HFF-Myc (cell line): ENCODE results near the gene EFNA2.

Source experiments
- DNase-seq: peaks from one replicate; pipeline ENCODE4 v3.0.0-alpha.2; 2011; ENCODE audit warnings: low read depth; ENCODE audit errors: extremely low read depth
- H3K4me3 ChIP-seq: replicated peaks from 2 replicates; pipeline ENCODE4 v1.5.1; 2011; ENCODE audit warnings: low read depth, mild to moderate bottlenecking, control low read depth, low read length
- TF ChIP-seq, protein P1 (sequence below): IDR thresholded peaks from 2 replicates; pipeline ENCODE4 v1.5.1; 2012; ENCODE audit warnings: mild to moderate bottlenecking, low read depth, low read length, control low read depth; ENCODE audit errors: missing control alignments

Gene EFNA2

DNA sequence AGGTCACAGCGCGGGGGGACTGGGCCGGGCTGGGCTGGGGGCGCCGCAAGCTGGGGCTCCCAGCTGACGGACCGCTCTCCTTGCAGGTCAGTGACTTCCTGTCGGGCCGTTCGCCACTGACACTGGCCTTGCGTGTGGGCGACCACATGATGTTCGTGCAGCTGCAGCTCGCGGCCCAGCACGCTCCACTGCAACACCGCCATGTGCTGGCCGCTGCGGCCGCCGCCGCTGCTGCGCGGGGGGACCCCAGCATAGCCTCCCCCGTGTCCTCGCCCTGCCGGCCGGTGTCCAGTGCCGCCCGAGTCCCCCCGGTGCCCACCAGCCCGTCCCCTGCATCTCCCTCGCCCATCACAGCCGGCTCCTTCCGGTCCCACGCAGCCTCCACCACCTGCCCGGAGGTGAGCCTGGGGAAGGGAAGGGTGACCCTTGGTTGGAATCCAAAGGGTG, 31.6 kb upstream of the EFNA2 start:
- TF ChIP-seq, protein P1, sequence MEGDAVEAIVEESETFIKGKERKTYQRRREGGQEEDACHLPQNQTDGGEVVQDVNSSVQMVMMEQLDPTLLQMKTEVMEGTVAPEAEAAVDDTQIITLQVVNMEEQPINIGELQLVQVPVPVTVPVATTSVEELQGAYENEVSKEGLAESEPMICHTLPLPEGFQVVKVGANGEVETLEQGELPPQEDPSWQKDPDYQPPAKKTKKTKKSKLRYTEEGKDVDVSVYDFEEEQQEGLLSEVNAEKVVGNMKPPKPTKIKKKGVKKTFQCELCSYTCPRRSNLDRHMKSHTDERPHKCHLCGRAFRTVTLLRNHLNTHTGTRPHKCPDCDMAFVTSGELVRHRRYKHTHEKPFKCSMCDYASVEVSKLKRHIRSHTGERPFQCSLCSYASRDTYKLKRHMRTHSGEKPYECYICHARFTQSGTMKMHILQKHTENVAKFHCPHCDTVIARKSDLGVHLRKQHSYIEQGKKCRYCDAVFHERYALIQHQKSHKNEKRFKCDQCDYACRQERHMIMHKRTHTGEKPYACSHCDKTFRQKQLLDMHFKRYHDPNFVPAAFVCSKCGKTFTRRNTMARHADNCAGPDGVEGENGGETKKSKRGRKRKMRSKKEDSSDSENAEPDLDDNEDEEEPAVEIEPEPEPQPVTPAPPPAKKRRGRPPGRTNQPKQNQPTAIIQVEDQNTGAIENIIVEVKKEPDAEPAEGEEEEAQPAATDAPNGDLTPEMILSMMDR = no peak
- no peak overlapping the region for H3K4me3 ChIP-seq
- DNase-seq = no peak

DNA sequence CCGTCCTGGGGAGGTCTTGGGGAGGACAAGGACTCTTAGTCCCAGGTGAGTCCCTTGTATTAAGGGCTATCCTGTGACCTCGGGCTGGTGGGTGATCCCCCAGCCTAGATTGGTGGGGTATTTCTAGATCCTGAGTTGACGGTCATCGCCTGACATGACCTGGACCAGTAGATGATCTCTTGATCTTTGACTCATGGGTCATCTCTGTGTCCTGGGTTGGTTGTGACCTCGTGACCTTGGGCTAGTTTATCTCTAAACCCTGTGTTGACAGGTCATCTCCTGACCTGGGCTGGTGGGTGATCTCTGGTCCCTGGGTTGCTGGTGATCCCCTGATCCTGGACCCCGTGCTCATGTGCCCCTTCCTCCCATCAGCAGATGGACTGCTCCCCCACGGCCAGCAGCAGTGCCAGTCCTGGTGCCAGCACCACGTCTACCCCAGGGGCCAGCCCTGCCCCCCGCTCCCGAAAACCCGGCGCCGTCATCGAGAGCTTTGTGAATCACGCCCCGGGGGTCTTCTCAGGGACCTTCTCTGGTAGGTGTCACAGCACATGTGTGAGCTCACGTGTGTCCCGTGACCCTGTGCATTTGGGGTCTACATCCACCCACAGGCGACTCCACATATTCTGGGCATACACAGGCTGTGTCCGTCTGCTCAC, 31.0 kb upstream of the EFNA2 start:
- no peak for DNase-seq
- no peak overlapping the region for H3K4me3 ChIP-seq
- TF ChIP-seq, protein P1 = no peak

DNA sequence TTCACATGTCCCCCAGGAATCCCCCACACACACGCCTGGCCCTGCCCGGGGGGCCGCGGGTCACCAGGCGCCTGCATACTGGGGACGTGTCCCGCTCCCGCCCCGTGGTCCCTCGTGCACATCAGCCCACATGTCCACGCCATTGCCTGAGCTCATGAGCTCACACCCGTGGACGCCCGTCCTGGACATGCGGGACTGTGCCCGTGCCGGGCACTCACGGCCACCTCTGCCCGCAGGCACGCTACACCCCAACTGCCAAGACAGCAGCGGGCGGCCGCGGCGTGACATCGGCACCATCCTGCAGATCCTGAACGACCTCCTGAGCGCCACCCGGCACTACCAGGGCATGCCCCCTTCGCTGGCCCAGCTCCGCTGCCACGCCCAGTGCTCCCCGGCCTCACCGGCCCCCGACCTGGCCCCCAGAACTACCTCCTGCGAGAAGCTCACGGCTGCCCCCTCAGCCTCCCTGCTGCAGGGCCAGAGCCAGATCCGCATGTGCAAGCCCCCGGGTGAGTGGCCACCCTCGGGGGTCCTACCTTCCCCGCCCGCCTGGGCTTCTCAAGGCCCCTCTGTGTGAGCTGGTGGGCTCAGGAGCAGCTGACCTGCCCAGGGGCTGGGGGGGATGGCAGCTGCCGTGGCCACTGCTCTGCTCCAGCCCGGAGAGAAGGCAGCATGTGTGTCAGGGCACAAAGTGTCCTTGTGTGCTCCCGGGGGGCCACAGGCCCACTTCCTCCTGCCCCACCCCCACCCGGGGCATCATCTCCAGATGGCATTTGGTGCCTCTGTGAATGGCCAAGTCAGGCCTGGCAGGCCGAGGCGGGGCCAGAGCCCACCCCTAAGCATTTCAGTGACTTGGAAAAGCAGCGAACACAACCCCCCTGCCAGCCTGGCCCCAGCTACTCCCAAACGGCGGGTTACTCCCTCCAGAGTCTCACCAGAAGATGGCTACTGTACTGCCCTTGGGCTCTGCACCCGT, 30.2 kb upstream of the EFNA2 start:
- no peak for DNase-seq
- H3K4me3 ChIP-seq = no peak overlapping the region
- TF ChIP-seq, protein P1 = no peak

DNA sequence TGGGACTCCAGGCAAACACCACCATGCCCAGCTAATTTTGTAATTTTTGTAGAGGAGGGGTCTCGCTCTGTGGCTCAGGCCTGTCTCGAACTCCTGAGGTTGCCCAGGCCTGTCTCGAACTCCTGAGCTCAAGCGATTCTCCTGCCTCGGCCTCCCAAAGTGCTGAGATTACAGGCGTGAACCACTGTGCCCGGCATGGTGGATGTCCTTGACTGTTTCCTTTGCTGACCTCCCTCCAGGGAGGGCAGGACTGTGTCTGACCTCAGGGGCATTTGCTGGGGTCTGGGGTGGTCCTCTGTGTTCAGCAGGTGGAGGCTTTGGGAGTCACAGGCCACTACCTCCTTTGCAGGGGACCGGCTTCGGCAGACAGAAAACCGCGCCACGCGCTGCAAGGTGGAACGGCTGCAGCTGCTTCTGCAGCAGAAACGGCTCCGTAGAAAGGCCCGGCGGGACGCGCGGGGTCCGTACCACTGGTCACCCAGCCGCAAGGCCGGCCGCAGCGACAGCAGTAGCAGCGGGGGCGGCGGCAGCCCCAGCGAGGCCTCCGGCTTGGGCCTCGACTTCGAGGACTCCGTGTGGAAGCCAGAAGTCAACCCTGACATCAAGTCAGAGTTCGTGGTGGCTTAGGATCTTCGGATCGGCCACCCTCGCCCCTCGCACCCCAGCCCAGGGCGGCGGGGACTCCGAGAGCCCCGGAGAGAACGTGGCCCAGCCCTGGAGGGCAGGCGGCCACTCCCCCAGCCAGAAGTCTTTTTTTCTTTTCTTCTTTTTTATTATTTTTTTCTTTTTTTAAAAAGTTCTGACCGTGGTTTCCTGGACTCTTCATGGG, 28.8 kb upstream of the EFNA2 start:
- TF ChIP-seq, protein P1 = no peak
- no peak for DNase-seq
- H3K4me3 ChIP-seq = no peak overlapping the region

DNA sequence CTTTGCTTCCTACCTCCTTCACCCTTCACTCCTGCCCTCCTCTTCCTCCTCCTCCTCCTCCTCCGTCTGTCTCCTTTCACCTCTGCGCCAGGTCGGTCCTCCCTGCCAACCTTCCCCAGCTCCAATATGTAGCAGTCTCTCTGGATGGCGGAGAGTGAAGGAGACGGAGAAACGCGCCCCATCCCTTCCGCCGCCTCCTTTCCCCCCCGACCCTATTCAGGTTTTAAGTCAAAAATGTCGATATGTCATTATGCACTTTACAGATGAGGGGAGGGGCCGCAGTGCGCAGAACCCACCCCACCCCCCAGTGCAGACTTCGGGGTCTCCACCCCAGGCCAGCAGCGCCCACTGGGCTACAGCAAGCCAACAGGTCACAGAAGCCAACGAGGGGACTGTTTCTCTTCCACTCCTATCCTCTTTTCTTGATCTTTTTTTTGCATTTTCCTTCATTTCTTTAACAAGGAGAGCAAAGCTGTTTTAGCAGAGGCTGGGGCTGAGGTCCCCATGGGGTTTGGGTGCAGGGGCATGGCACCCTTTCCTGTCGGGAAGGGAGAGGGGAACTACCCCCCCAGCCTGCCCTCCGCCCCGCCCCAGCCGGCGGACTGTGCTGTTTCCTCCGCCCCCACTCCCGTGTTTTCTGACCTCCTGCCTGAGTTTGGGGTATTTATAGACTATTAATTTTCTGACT, 28.1 kb upstream of the EFNA2 start:
- DNase-seq = no peak
- TF ChIP-seq, protein P1 = no peak
- no peak overlapping the region for H3K4me3 ChIP-seq

DNA sequence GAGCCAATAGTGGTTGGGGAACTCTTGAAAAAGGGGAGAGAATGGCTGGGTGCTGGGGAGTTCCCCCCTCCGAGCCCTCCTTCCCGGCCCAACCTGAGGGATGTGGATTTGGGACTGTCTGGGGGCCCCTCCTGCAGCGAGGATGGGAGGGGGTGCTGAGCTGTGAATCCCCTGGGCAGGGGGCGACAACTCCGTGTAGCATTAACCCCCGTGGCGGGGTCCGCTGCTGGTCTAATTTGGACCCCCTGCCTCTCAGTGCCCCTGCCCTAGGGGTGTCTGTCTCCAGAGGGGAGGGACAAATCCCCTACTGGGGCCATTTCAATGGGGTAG, 27.5 kb upstream of the EFNA2 start:
- TF ChIP-seq, protein P1 = no peak
- H3K4me3 ChIP-seq = no peak overlapping the region
- DNase-seq = no peak
